HG02678 (cell line): ENCODE data around the gene PTPRE.

Experiments used
- ATAC-seq: cut with Tn5 transposase; IDR thresholded peaks from one replicate; pipeline ENCODE4 v1.9.1; 2021; ENCODE audit warnings: mild to moderate bottlenecking, moderate library complexity; ENCODE audit not compliant: unreplicated experiment

Gene PTPRE

GRCh38 chr10:128040681-128041080 is 133.8 kb downstream of the PTPRE start:
- ATAC-seq, result no peak

GRCh38 chr10:128042131-128042610 is 135.3 kb downstream of the PTPRE start:
- no peak for ATAC-seq

GRCh38 chr10:128043259-128044045 is 136.5 kb downstream of the PTPRE start:
- ATAC-seq, result no peak

GRCh38 chr10:128044186-128044585 is 137.3 kb downstream of the PTPRE start:
- ATAC-seq, result no peak

GRCh38 chr10:128044961-128045832 is 138.3 kb downstream of the PTPRE start:
- no peak for ATAC-seq

GRCh38 chr10:128045833-128046120 is 138.9 kb downstream of the PTPRE start:
- no peak for ATAC-seq

- ATAC-seq, result no peak
Measured at GRCh38 chr10:128046156-128046952, 139.5 kb downstream of the PTPRE start.

GRCh38 chr10:128046953-128047290 is 140.0 kb downstream of the PTPRE start:
- ATAC-seq, result no peak

GRCh38 chr10:128047351-128047750 is 140.4 kb downstream of the PTPRE start:
- ATAC-seq, result peak; percentile 99

GRCh38 chr10:128047991-128048818 is 141.3 kb downstream of the PTPRE start:
- ATAC-seq, result peak; percentile 23

- ATAC-seq, result no peak
Measured at GRCh38 chr10:128048819-128049210, 141.9 kb downstream of the PTPRE start.

- ATAC-seq, result no peak
Measured at GRCh38 chr10:128049226-128050120, 142.6 kb downstream of the PTPRE start.

- no peak for ATAC-seq
Measured at GRCh38 chr10:128050121-128050516, 143.2 kb downstream of the PTPRE start.

GRCh38 chr10:128050936-128051335 is 144.0 kb downstream of the PTPRE start:
- ATAC-seq, result no peak

- ATAC-seq, result no peak
Measured at GRCh38 chr10:128051548-128051947, 144.6 kb downstream of the PTPRE start.

- no peak for ATAC-seq
Measured at GRCh38 chr10:128052696-128053095, 145.8 kb downstream of the PTPRE start.

GRCh38 chr10:128053356-128053755 is 146.5 kb downstream of the PTPRE start:
- ATAC-seq, result no peak

- no peak for ATAC-seq
Measured at GRCh38 chr10:128054163-128054970, 147.5 kb downstream of the PTPRE start.
